Measurements from ENCODE around the gene KCNN3. TPM values are rescaled to one million over a fixed set of nuclear protein-coding genes. Genes with fewer than 3 reads are reported as not detected.

Gene KCNN3
- total and polyA plus RNA-seq, 2 donors (not counting 1 experiment from before 2014, with no cell fraction given): 0.17 to 0.82 TPM

GRCh38 chr1:154816937-154817336 lies 53.1 kb downstream of the KCNN3 start:
- Mint-ChIP-seq H3K4me3 (no peak overlapping the region), H3K4me1 (peaks cover 12% of the 10 kb centered on the region), H3K27ac (no peak overlapping the region), H3K9me3 (ENCODE audit: insufficient read depth) (no peaks in the 10 kb centered on the region), H3K27me3 (peaks cover 9% of the 10 kb centered on the region)
- no peak for ATAC-seq (ENCODE audit: low read depth)
- no peak for TF ChIP-seq CTCF (IDR thresholded peaks at IDR 0.05)
- no peak for TF ChIP-seq EZH2 (IDR thresholded peaks at IDR 0.05; ENCODE audit: borderline replicate concordance, insufficient read depth, low read depth, low read length, poor library complexity, severe bottlenecking)
- no peaks in the 10 kb centered on the region for H3K36me3 ChIP-seq (replicated peaks in 1 of 2; ENCODE audit: control extremely low read depth in 1 of 2, control insufficient read depth in 1 of 2, extremely low read depth in 1 of 2, insufficient read depth in 2 of 2, low read length in 1 of 2)
- intact Hi-C loops (cut with micrococcal nuclease): no loop called here
- no peak overlapping the region for H2AFZ ChIP-seq (ENCODE audit: insufficient read depth, low read depth, low read length, poor library complexity, severe bottlenecking)
- H3K79me2 ChIP-seq (ENCODE audit: control insufficient read depth, insufficient read depth, low read length): no peaks in the 10 kb centered on the region
- H3K4me1 ChIP-seq (ENCODE audit: control insufficient read depth in 2 of 2, insufficient read depth in 2 of 2, low read length in 2 of 2): peaks cover 4 to 26% of the 10 kb centered on the region in 2 donors
- ChIA-PET POLR2A (no interaction called here), CTCF (interaction anchor here (0.6 to 0.9 kb wide), 2 partner anchors 257 to 270 kb away, joined by 3 read pairs; no protein-coding TSS in a partner anchor)
- H3K9ac ChIP-seq (ENCODE audit: low read length): no peak overlapping the region
- H3K27me3 ChIP-seq (replicated peaks in 1 of 4; ENCODE audit: control extremely low read depth in 1 of 4, control insufficient read depth in 3 of 4, insufficient read depth in 4 of 4, low read length in 3 of 4): no peaks in the 10 kb centered on the region
- no peak overlapping the region for H3K4me3 ChIP-seq (ENCODE audit: control extremely low read depth in 1 of 5, extremely low read depth in 1 of 5, insufficient read depth in 1 of 5, low read depth in 2 of 5, low read length in 4 of 5)
- no peak overlapping the region for H3K27ac ChIP-seq (ENCODE audit: low read length in 2 of 2)
- no peak overlapping the region for H3K4me2 ChIP-seq (replicated peaks; ENCODE audit: low read depth, low read length, poor library complexity, severe bottlenecking)
- 88% methylated on average over 1 of the region's 2 CpGs for WGBS (ENCODE audit: insufficient coverage)
- DNase-seq: no peak
- no peaks in the 10 kb centered on the region for H3K9me3 ChIP-seq (ENCODE audit: control extremely low read depth in 1 of 3, control insufficient read depth in 2 of 3, insufficient read depth in 1 of 3, low read length in 2 of 3)
- no peaks in the 10 kb centered on the region for H4K20me1 ChIP-seq (ENCODE audit: control insufficient read depth, insufficient read depth, low read length, poor library complexity, severe bottlenecking)

- Mint-ChIP-seq H3K27ac (no peak overlapping the region), H3K27me3 (peaks cover 9% of the 10 kb centered on the region), H3K9me3 (ENCODE audit: insufficient read depth) (no peaks in the 10 kb centered on the region), H3K4me1 (peaks cover 12% of the 10 kb centered on the region), H3K4me3 (no peak overlapping the region)
- Histone ChIP-seq H3K9me3 (ENCODE audit: control extremely low read depth in 1 of 3, control insufficient read depth in 2 of 3, insufficient read depth in 1 of 3, low read length in 2 of 3) (no peaks in the 10 kb centered on the region), H3K79me2 (ENCODE audit: control insufficient read depth, insufficient read depth, low read length) (no peaks in the 10 kb centered on the region), H3K27me3 (replicated peaks in 1 of 4; ENCODE audit: control extremely low read depth in 1 of 4, control insufficient read depth in 3 of 4, insufficient read depth in 4 of 4, low read length in 3 of 4) (no peaks in the 10 kb centered on the region), H3K4me2 (replicated peaks; ENCODE audit: low read depth, low read length, poor library complexity, severe bottlenecking) (no peak overlapping the region), H3K27ac (ENCODE audit: low read length in 2 of 2) (no peak overlapping the region), H3K36me3 (replicated peaks in 1 of 2; ENCODE audit: control extremely low read depth in 1 of 2, control insufficient read depth in 1 of 2, extremely low read depth in 1 of 2, insufficient read depth in 2 of 2, low read length in 1 of 2) (no peaks in the 10 kb centered on the region), H2AFZ (ENCODE audit: insufficient read depth, low read depth, low read length, poor library complexity, severe bottlenecking) (no peak overlapping the region), H3K4me1 (ENCODE audit: control insufficient read depth in 2 of 2, insufficient read depth in 2 of 2, low read length in 2 of 2) (peaks cover 4 to 26% of the 10 kb centered on the region in 2 donors), H3K4me3 (ENCODE audit: control extremely low read depth in 1 of 5, extremely low read depth in 1 of 5, insufficient read depth in 1 of 5, low read depth in 2 of 5, low read length in 4 of 5) (no peak overlapping the region), H3K9ac (ENCODE audit: low read length) (no peak overlapping the region), H4K20me1 (ENCODE audit: control insufficient read depth, insufficient read depth, low read length, poor library complexity, severe bottlenecking) (no peaks in the 10 kb centered on the region)
- TF ChIP-seq EZH2 (IDR thresholded peaks at IDR 0.05; ENCODE audit: borderline replicate concordance, insufficient read depth, low read depth, low read length, poor library complexity, severe bottlenecking): no peak
- no peak for TF ChIP-seq CTCF (IDR thresholded peaks at IDR 0.05)
- no peak for DNase-seq
- intact Hi-C loops (cut with micrococcal nuclease): no loop called here
- ChIA-PET CTCF (interaction anchor here (0.9 kb wide), 1 partner anchor 270 kb away, joined by 3 read pairs; no protein-coding TSS in a partner anchor), POLR2A (no interaction called here)
- 74% methylated on average over 5 of the region's 6 CpGs for WGBS (ENCODE audit: insufficient coverage)
- ATAC-seq (ENCODE audit: low read depth): no peak
These were observed 53.7 kb downstream of the KCNN3 start for GRCh38 chr1:154816369-154816768.

All from B cell (primary cell).